Left ventricle myocardium inferior (tissue), 1 donor: ENCODE results near the gene TST. TPM values are rescaled to one million over a fixed set of nuclear protein-coding genes. Genes with fewer than 3 reads are reported as not detected.

Experiments
- DNase-seq: peaks from one replicate; pipeline ENCODE4 v3.0.0-alpha.2; 2020
- H3K27ac ChIP-seq: fragments of 200-600 bp; replicated peaks from 2 replicates; pipeline ENCODE4 v1.8.0; 2021
- H3K27me3 ChIP-seq: fragments of 200-600 bp; 2 replicates; pipeline ENCODE4 v1.8.0; 2021; ENCODE audit warnings: low read depth
- H3K36me3 ChIP-seq: fragments of 200-600 bp; 2 replicates; pipeline ENCODE4 v1.8.0; 2021
- H3K4me1 ChIP-seq: fragments of 200-600 bp; 2 replicates; pipeline ENCODE4 v1.8.0; 2021
- H3K4me3 ChIP-seq: fragments of 200-600 bp; 2 replicates; pipeline ENCODE4 v1.8.0; 2021; ENCODE audit warnings: mild to moderate bottlenecking, moderate library complexity
- H3K9me3 ChIP-seq: fragments of 200-600 bp; replicated peaks from 2 replicates; pipeline ENCODE4 v1.8.0; 2021
- CTCF ChIP-seq: fragments of 200-600 bp; IDR thresholded peaks from 2 replicates; pipeline ENCODE4 v1.8.0; 2021; ENCODE audit warnings: antibody characterized with exemption, mild to moderate bottlenecking, borderline replicate concordance
- intact Hi-C: fragments of 100-400 bp; cut with micrococcal nuclease; formaldehyde crosslinking; loops from one replicate; pipeline ENCODE4 v1.11.0; 2022
- total RNA-seq: library from RNA; stranded (reverse); fragmentation: NEBNext Ultra II Directional; extraction: Animal tissue kit (Norgen Biotek cat#: 25700); gene quantifications from one replicate; pipeline ENCODE4 v1.2.1, GENCODE V29; 2021
- donor health status: DM: no; HTN: yes; CAD: no; lungs with severe emphysema.

TST gene
- total RNA-seq, 1 donor from 2014 or later: 39.8 TPM

- H3K9me3 ChIP-seq: no peaks in the 10 kb centered on the region
- H3K4me3 ChIP-seq: no peak overlapping the region
- peaks cover 23% of the 10 kb centered on the region for H3K36me3 ChIP-seq
- no peak for DNase-seq
- H3K27me3 ChIP-seq: peaks cover 15% of the 10 kb centered on the region
- TF ChIP-seq CTCF: no peak
- intact Hi-C loops: no loop called here
- no peaks in the 10 kb centered on the region for H3K4me1 ChIP-seq
- no peak overlapping the region for H3K27ac ChIP-seq
Measured at GRCh38 chr22:37032134-37032534, 12.9 kb upstream of the TST start.

GRCh38 chr22:37030560-37031281, 11.5 kb upstream of the TST start:
- intact Hi-C loops: no loop called here
- no peak for TF ChIP-seq CTCF
- H3K9me3 ChIP-seq: no peaks in the 10 kb centered on the region
- peaks cover 32% of the 10 kb centered on the region for H3K36me3 ChIP-seq
- no peak overlapping the region for H3K27ac ChIP-seq
- peaks cover 14% of the 10 kb centered on the region for H3K4me1 ChIP-seq
- no peak for DNase-seq
- no peak overlapping the region for H3K4me3 ChIP-seq
- H3K27me3 ChIP-seq: peaks cover under 1% of the 10 kb centered on the region

- H3K27ac ChIP-seq: no peak overlapping the region
- DNase-seq: no peak
Measured at GRCh38 chr22:37028692-37029674, 9.7 kb upstream of the TST start.

GRCh38 chr22:37027556-37027955, 8.3 kb upstream of the TST start:
- intact Hi-C loops: no loop called here

More at GRCh38 chr22:37028692-37029674, 9.7 kb upstream of the TST start:
- intact Hi-C loops: no loop called here
- Histone ChIP-seq H3K4me1 (peaks cover 30% of the 10 kb centered on the region), H3K36me3 (peaks cover 47% of the 10 kb centered on the region), H3K4me3 (no peak overlapping the region), H3K27me3 (no peaks in the 10 kb centered on the region), H3K9me3 (no peaks in the 10 kb centered on the region)
- TF ChIP-seq CTCF: no peak

More at GRCh38 chr22:37027556-37027955, 8.3 kb upstream of the TST start:
- Histone ChIP-seq H3K36me3 (peaks cover 47% of the 10 kb centered on the region), H3K4me1 (peaks cover 44% of the 10 kb centered on the region), H3K9me3 (no peaks in the 10 kb centered on the region), H3K27ac (no peak overlapping the region), H3K4me3 (no peak overlapping the region), H3K27me3 (no peaks in the 10 kb centered on the region)
- no peak for TF ChIP-seq CTCF
- no peak for DNase-seq
